Renal cortex interstitium (tissue), 11 donors: Measurements from ENCODE around the gene UCK2. TPM values are rescaled to one million over a fixed set of nuclear protein-coding genes. Genes with fewer than 3 reads are reported as not detected.

Experiments used
- DNase-seq, 11 donors: peaks; one replicate each; pipeline ENCODE4 v3.0.0-alpha.2; 2013; ENCODE audit warnings: low read depth in 9 of 11, low spot score in 4 of 11; ENCODE audit errors: extremely low read depth in 1 of 11
- polyA plus RNA-seq, 3 donors: library from polyadenylated mRNA; unstranded; fragments of 120-200 nt; gene quantifications; one replicate each; pipeline ENCODE4 v1.2.1, GENCODE V29; 2013; ENCODE audit not compliant: insufficient read length in 3 of 3

The UCK2 gene
- polyA plus RNA-seq, 3 donors: 21.1 to 24.7 (median 24.1) TPM

DNA sequence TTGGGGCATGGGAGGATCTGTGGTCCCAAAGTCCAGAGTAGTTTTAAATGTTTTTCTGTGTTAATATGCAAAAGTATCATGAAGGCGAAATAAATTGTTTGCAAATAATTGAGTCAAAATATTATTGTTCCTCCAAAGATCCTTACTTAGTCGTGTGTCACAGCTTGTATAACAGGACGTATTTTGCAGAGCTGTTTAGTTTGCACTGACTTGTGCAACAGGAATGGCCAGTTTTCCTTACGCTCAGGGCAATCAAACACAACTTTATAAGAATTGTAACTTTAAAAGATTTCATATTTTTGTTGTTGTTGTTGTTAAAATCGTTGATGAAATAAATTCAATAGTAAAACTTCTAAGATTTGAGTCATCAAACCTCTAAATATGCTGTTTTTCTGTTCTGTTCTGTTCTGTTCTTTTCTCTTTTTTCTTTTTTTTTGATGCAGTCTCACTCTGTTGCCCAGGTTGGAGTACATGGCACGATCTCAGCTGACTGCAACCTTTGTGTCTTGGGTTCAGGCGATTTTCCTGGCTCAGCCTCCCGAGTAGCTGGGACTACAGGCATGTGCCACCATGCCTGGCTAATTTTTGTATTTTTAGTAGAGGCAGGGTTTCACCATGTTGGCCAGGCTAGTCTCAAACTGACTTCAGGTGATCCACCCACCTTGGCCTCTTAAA, 60.6 kb downstream of the UCK2 start:
- no peak for DNase-seq

DNA sequence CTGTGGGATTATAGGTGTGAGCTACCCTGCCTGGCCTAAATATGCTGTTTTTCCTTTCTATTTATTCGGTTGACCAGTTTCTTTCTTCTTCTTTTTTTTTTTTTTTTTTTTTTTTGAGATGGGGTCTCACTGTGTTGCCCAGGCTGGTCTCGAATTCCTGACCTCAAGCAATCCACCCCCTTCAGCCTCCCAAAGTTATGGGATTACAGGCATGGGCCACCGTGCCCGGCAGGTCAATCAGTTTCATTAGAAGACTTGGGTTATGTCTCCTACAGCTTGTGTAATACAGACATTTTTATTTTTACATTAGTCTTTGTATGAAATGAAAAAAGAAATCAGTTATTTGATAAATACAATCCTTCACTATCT, 61.1 kb downstream of the UCK2 start:
- no peak for DNase-seq

DNA sequence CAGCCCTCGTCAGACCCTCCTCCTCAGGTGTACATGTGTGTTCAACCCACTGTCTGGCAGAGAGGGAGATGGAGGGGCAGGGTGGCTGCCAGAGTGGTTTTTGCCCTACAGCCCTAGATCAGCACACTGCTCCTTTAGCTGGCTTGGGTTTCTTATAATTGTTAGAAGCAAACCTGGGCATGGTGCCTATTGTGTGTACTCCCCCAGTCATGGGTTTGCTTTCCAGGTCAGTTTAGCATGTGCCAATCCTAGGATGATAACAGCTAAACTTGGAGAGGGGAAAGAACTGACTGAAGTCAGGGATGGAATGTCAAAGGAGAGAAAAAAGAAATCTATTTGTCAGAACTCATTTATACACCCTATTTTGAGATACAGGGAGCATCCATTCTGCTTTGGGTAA, 63.3 kb downstream of the UCK2 start:
- no peak for DNase-seq

DNA sequence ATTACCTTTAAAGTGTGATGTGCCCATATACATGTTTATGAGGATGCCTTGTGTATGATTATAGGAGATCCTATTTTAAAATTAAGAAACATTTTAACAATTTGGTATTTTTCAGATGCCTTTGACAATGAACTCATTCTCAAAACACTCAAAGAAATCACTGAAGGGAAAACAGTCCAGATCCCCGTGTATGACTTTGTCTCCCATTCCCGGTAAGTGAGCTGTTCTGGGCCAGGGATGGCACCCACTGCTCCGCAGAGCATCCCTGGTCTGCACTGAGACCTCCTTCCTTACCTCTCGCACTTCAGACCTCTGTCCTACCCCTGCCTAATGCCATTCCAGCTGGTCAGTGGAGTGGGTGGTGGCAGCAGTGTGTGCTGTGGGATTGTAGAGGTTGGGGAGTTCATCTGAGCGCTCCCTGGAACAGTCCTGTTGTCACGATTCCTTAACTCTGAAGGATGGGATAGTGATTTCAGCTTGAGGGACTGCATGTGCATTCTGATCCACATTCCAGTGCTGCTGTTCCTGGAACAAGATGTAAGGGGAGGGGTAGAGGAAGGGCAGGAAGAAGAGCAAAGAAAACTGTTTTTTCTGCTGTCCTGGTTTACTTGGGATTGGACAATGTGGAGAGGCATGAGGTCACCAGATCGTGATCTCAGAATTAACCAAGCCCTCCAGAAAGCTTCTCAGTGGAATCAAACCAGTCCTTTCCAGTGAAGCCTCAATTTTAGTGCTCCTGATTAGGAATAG, 63.9 kb downstream of the UCK2 start:
- DNase-seq: no peak

DNA sequence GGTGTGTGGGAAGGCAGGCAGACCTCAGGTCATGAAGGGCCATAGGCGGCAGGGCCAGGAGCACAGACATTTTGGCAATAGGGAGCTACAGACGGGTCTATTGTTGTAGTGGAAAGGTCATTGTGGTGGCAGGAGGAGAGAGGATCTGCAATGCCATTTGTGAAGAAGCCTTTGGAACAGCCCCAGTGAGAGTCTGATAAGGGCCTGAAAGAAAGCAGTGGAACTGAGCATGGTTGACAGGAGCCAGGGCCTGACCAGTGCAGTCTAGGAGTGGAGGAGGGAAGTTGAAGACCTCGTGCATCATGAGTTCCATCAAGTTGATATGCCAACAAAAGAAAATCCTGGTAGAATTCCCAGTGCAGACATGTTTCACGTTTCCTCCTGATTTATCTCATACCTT, 65.5 kb downstream of the UCK2 start:
- no peak for DNase-seq

DNA sequence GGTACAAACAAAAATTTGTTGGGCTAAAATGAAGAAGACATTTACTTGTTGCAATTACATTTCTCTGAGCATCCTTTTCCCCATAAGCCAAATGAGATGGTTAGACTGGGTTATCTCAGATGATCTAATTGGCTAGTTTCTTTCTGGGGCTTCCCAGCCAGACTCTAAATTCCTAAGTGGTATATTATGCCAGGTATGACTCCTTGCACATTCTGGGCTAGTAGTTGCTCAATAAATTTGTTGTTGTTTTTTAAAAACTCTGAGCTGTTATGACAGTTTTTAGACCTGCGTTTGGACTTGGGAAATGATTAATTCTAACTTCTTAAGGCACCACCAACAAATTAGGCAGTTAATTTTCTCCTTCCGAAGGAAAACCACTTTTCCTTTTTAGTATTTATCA, 66.1 kb downstream of the UCK2 start:
- DNase-seq: no peak

DNA sequence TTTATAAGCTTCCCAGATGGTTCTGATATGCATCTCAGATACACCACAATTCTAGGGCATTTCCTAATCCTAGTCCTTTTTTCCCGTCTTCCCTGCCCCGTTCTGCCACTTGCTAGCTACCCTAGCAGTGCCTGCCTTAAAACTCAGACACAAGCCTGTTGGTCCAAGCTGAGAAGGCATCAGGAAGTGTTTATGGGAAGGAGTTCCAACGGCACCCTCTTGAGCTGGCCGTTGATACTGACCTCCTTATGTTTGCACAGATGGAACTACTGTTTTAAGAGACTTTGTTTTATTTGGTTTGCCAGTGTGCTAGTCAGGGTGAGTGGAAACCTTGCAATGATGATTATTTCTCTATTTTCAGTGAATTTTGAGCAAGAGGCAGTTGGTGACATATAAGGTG, 67.2 kb downstream of the UCK2 start:
- no peak for DNase-seq

DNA sequence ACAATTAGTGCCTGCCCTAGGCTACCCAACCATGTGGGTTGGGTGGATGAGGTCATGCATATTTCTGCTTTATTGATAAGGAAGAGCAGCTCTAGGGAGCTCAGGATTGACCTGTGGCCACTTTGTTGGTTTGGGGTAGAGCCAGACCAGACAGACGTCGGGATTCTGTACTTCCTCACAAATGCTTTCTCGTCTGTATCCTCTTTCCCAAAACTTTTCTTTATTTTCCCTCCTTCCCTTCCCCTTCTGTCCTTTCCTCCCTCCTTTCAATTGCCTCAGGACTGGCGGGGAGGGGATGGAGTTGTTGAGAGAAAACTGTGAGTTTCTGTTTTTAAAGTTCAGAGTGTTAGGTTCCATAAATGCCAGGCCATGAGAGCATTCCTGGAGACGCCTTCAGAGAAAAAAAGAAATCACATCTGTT, 68.0 kb downstream of the UCK2 start:
- no peak for DNase-seq

DNA sequence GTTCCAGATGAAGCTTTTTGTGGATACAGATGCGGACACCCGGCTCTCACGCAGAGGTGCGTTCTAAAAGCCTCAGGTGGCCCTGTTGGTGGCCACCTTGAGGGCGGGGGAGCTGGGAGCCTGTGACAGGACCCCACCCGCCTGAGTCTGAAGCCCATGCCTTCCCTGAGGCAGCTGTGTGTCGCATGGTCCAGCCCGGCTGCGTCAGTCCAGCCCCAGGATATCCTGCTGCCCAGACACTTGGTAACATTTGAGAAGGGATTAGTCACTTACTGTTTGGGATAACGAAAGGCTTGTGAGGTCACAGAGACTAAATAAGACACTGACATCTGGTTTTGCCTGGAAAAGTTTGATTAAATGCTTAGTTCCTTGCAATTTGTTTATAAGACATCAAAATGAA, 68.9 kb downstream of the UCK2 start:
- no peak for DNase-seq

DNA sequence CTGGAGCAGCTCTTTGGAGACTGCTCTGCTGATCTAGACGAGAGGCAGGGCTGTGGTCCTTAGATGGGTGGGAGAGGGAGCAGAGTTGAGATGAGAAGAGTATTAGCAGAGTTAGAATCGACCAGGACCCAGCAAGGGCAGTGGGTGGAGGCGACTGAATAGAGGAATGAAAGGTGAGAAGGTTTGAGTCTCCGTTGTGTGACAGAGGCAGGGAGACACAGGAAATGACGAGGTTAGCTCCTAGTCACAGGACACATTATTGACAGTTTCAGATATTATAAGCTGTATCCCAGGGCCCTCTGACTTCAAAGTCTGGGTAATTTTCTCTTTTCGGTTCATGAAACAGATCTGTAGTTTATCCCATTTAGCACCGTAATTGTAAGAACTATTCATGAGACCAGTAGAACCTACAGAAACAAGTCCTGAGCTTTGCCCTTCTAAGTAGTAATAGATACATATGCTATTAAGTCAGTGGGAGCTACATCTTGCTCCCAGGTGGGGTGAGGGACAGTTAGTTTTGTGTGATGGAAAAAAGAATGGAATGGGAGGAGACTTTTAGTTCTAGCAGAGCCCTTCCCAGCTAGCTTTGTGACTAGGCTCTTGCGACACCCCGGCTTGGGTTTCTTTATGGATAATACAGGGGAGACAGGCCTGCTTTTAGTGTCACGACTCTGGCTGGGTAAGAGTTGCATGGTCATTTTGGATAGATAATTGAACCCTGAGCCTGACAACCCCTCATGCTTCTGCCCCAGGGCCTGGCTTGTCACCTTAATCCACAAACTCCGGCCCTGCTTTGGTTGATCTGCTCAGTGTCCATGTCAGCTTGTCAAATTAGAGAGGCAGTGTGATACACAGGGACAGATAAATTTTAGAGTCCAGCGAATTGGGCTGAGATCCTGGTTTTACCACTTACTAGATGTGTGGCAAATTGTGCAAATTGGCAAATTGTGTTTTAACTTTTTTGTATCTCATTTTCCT, 70.2 kb downstream of the UCK2 start:
- DNase-seq: no peak

DNA sequence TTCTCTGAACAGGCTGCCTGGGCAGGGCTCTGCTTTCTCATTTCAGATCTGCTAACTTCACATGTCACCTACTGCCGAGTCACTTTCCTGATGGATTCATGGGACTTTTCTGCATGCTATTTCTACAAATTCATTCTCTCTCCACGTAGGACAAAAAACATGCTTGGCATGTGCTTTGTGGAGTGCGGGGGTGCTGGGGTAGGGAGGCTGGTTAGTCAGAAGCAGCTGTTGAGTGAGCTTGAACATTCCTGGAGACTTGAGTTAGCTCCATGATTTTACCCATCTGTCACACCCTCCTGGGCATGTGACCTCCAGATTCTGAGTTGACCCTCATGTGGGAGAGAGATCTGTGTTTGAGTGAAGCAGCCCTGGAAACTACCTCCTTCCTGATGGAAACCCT, 71.4 kb downstream of the UCK2 start:
- no peak for DNase-seq

DNA sequence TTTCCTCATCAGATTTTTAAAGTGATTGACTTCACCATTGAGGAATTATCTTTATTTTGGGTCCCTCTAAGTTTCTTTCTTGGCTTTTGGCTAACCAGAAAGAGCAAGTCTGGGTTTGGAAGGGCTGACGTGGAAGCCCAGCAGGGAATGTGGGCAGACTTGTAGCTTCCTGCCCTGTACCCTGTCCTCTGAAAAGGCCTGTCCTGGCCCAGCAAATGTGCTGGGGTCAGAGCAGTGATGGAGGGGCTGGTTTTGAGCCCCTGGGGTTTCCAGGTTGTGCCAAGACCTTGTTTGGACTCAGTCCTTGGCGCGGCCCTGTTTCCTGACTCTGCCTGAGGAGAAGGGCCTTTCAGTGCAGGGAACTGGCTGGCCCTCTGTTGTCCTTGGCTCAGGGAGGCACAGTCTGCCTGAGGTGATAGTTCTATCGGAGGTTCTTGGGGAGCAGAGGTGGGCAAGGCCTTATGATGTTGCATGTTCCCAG, 72.1 kb downstream of the UCK2 start:
- DNase-seq: no peak

DNA sequence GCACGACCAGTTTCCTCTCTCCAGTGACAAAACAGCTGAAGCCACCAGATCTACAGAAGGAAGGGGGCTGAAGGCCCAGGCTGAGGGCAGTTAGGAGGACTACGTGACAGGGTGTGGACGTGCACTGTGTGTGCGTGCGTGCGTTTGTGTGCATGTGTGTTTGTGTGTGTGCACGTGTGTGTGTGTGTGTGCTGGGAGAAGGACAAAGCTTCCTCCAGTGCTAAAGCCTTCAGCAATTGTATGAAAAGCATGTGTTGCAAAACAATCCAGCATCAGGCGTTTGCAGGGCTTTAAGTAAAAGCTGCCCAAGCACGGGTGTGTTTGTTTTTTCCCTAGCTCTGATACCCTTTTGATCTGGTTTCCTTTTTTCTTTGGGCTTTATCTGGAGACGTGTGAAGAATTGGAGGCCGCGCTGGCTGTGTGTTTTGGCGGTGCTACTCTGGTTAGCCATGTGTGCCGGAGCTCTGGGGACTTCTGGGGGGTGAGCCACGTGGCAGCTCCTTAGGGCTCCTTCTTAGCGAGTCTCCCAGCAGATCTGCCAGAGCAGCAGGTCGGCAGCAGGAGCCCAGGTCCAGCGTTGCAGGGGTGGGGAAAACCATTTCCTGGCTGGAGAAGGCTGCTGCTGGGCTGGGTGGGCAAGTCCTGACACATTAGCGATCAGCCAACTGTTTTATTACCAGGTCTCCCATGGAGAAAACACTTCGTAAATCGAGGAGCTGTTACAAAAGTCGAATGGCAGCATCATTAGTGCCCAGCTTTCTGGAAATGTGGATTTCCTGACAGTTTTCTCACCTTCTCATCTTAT, 73.4 kb downstream of the UCK2 start:
- peak in 5 of 11 donors; percentile 12 to 37 (median 13) for DNase-seq

DNA sequence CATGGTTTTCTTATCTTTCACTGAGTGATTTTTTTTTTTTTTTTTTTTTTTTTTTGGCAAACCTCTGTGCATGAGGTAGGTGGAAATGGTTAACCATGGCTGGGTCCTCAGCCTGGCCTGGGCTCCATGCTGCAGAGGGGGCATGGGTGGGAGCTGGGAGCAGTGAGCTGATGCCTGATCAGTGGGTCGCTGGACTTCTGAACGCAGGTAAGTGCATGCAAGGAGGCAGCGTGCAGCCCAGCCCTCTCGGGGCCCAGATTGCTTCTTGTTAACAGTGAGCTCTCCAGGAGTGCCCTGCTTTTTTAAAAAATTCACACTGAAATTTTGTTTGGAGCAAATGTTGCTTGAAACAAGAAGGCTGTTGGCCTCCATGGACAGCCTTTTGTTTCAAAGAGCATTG, 75.2 kb downstream of the UCK2 start:
- DNase-seq: no peak

DNA sequence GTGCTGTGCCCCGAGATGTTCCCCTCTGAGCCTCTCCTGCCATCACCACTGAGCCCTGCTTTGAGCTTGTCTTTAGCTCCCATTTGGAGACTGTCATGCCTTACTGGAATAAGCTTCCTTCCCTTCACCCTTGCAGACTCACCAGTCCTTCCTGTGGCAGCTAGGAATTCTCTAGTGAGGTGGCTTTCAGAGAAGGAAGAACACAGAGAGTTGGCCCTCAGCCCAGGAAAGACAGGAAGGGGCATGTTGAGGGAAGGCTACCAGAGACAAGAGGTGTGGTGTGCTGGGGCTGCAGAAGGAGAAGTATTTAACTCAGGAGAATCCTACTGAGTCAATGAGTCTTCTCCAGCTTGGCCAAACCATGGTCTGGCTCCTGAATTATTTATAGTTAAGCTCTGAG, 76.3 kb downstream of the UCK2 start:
- no peak for DNase-seq

DNA sequence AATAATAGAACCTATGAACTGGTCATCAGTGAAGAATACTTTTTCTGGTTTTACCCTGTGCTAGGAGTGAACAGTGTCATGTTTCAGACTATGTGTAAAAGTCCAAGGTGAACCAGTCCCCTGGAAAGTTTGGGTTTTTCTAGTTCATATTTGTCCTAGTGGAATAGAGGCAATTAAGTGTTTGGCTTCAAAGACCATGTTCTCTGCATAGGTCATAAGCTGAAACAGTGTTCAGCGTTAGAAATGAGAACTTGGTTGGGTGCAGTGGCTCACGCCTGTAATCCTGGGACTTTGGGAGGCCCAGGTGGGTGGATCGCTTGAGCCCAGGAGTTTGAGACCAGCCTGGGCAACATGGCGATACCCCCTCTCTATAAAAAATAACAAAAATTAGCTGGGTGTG, 77.5 kb downstream of the UCK2 start:
- DNase-seq: no peak

DNA sequence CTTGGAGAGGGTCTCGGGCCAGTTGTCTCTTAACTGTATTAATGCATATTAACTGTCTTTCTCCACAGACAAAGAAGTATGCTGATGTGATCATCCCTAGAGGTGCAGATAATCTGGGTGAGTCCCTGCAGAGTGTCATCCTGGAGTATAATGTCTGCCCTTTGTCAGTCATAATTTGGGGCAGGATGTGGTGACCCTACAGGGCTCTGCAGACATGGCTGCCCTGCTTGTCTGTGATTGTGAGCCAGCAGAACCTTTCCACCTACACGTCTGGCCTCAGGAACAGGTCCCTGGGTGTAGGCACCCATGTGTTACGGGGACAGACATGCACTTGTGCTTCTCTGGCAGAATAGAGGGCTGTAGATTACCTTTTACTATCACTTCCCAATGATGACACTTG, 78.4 kb downstream of the UCK2 start:
- DNase-seq: no peak

DNA sequence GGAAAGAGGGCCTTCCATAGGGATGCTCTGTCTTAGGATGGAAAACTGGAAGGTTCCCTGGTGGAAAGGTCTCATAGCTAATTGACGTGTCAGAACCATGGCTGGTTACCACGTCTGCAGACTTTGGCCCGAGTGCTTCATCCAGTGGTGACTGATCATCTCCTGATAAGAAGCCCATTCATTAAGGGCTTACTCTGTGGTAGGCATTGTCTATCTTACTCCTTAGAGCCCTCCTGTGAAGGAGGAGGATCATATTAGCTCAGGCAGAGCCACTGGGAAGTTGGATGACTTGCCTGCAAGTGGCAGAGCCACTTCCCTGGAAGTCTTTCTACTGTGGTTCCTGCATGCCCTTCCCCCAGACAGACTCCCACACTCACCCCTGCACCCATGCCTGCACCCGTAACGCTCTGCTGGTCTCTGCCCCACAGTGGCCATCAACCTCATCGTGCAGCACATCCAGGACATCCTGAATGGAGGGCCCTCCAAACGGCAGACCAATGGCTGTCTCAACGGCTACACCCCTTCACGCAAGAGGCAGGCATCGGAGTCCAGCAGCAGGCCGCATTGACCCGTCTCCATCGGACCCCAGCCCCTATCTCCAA, 79.9 kb downstream of the UCK2 start:
- no peak for DNase-seq
